CMK (cell line): ENCODE results near the gene TPSAB1.

Source experiments
- DNase-seq: peaks from one replicate; pipeline ENCODE4 v3.0.0-alpha.2; 2010; ENCODE audit warnings: low read depth

TPSAB1 gene

GRCh38 chr16:1210461-1210860 is 30.0 kb upstream of the TPSAB1 start:
- no peak for DNase-seq

GRCh38 chr16:1211451-1212268 is 28.8 kb upstream of the TPSAB1 start:
- no peak for DNase-seq

- no peak for DNase-seq
Measured at GRCh38 chr16:1212616-1213194, 27.8 kb upstream of the TPSAB1 start.

GRCh38 chr16:1213231-1213630 is 27.3 kb upstream of the TPSAB1 start:
- DNase-seq, result no peak

- no peak for DNase-seq
Measured at GRCh38 chr16:1213796-1214372, 26.6 kb upstream of the TPSAB1 start.

- no peak for DNase-seq
Measured at GRCh38 chr16:1214719-1215118, 25.8 kb upstream of the TPSAB1 start.

- no peak for DNase-seq
Measured at GRCh38 chr16:1215574-1216295, 24.8 kb upstream of the TPSAB1 start.

- no peak for DNase-seq
Measured at GRCh38 chr16:1216296-1216619, 24.2 kb upstream of the TPSAB1 start.

GRCh38 chr16:1216681-1217400 is 23.7 kb upstream of the TPSAB1 start:
- DNase-seq, result no peak

GRCh38 chr16:1217526-1217925 is 23.0 kb upstream of the TPSAB1 start:
- DNase-seq, result no peak

GRCh38 chr16:1218061-1218929 is 22.2 kb upstream of the TPSAB1 start:
- DNase-seq, result no peak

GRCh38 chr16:1218930-1219611 is 21.4 kb upstream of the TPSAB1 start:
- DNase-seq, result no peak

- no peak for DNase-seq
Measured at GRCh38 chr16:1220098-1220728, 20.3 kb upstream of the TPSAB1 start.

- no peak for DNase-seq
Measured at GRCh38 chr16:1220841-1221627, 19.5 kb upstream of the TPSAB1 start.

- no peak for DNase-seq
Measured at GRCh38 chr16:1221628-1222552, 18.6 kb upstream of the TPSAB1 start.

GRCh38 chr16:1222553-1223354 is 17.8 kb upstream of the TPSAB1 start:
- DNase-seq, result no peak
